Ecto neural progenitor cell (in vitro differentiated cells): ENCODE results near the gene PRSS37.
"Not testable (repeated sequence)": the region's sequence is repeated elsewhere in the genome, so short reads cannot be mapped to it uniquely, and the experiment has no call there.

Source experiments
- DNase-seq: peaks from one replicate; pipeline ENCODE4 v3.0.0-alpha.2; 2018; ENCODE audit warnings: low spot score

The PRSS37 gene, protein sequence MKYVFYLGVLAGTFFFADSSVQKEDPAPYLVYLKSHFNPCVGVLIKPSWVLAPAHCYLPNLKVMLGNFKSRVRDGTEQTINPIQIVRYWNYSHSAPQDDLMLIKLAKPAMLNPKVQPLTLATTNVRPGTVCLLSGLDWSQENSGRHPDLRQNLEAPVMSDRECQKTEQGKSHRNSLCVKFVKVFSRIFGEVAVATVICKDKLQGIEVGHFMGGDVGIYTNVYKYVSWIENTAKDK

GRCh38 chr7:141841385-141841784 is at the start of gene PRSS37:
TSS of gene PRSS37 (minus strand) at chr7:141841485. CDS start at chr7:141841049, 436 bp downstream.
- no peak for DNase-seq

- DNase-seq: no peak
Measured at GRCh38 chr7:141889321-141889720, 48.0 kb upstream of the PRSS37 start.

DNA sequence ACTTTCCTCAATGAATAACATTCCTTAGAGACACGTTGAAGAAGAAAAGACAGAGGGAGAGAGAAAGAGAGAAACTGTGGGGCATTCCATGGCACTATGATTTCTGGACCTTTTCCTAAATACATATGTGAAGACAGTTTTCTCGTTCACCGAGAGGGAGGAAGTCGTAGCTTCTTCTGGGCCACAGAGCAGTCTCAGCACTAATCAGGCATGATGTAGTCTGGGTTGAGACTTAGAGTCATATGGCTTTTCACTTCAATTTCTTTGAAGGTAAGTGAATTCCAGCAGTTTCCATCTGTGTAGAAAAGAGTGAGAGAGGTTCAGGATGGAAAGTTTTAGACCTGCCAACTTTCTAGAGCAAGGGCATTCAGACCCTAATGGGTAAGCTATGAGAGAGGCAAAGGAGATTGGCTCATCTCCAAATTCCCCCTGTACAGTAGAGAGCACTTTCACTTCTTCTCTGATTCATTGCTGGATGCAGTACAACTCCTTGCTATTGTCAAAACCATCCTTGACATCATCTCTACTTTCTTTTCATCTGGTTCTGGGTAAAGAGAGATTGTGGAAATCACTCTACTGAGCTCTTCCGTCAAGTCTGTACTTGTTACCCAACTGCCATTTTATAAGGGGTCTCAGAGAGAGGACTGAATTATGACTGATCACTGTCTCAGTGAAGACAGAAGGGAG is 43.4 kb upstream of the PRSS37 start:
- no peak for DNase-seq

DNA sequence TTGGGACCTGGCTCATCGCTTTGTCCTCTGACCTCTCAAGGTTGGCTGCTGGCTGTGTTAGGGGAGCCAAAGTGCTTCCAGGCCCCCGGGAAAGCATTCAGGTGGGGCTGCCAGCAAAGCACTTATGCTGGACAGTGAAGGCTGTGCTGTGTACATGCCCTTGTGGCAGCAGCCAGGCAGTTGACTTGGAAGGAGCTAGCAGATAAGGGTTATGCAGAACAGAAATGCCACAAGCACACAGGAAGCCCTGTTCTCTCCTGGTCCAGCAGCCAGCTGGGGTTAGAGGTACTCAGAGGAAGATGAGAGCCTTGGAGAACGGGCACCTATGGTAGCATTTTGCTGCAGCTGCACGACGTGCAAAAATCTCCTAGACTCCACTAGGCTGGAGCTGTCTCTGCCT is 39.7 kb upstream of the PRSS37 start:
- no peak for DNase-seq

- DNase-seq: no peak
Measured at GRCh38 chr7:141877365-141877764, 36.1 kb upstream of the PRSS37 start.

- DNase-seq: no peak
Measured at GRCh38 chr7:141876371-141876770, 35.1 kb upstream of the PRSS37 start.

GRCh38 chr7:141875453-141875852 is 34.2 kb upstream of the PRSS37 start:
- DNase-seq: no peak

DNA sequence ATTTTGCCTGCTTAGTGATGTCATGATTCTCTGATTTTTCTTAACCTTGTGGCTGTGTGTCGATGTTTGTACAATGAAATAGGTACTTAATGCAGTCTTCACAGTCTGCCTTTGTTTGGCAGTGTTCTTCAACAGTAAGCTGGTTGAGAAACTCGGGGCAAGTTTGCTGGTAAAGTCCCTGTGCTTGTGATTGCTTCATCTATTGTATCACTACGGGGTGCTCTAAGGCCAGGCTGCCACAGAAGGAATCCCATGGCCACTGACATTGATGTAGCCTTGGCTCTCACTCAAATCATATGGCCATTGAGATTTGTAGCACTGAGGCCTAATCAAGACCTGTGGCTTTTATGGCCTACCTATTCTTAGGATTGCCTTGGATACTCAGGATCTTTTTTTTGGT is 33.5 kb upstream of the PRSS37 start:
- DNase-seq: no peak

DNA sequence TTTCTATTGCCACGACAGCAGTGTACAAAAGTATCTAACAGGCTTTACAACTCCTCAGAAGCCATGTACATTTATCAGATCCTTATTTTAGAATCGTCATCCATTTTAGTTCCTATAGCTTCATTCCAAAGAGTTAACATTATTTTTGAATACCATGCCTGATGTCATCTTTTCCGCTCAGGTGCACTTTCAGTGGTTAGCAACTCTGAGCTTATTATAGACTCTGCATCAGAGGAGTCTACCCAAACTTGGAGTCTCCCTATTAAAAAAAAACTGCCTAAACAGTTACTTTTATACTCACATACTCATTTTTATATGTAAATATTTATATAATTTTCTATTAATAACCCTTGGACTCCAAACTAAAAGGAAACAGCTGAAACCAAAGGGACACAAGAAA is 31.6 kb upstream of the PRSS37 start:
- DNase-seq: no peak

- no peak for DNase-seq
Measured at GRCh38 chr7:141866974-141867373, 25.7 kb upstream of the PRSS37 start.

- no peak for DNase-seq
Measured at GRCh38 chr7:141864765-141865447, 23.6 kb upstream of the PRSS37 start.

- DNase-seq: no peak
Measured at GRCh38 chr7:141860207-141860606, 18.9 kb upstream of the PRSS37 start.

GRCh38 chr7:141847996-141848395 is 6.7 kb upstream of the PRSS37 start:
- no peak for DNase-seq

DNA sequence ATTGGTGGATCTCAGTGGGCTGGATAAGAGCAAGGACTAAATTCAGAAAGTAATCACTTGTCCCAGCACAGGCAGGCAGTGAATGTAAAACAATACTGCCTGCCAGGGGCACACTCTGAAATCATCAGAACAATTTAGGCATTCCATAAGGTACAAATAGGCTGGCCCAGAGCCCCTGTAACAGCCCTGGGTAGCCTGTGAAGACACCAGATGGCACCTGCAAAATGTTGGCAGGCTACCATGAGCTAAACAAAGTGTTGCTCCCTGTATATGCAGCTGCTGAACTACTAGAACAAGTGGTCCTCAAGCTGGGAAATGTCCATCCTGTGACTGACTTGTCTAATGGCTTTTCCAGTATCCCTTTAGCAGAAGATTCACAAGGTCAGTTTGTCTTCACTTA is 3.0 kb upstream of the PRSS37 start:
- no peak for DNase-seq

DNA sequence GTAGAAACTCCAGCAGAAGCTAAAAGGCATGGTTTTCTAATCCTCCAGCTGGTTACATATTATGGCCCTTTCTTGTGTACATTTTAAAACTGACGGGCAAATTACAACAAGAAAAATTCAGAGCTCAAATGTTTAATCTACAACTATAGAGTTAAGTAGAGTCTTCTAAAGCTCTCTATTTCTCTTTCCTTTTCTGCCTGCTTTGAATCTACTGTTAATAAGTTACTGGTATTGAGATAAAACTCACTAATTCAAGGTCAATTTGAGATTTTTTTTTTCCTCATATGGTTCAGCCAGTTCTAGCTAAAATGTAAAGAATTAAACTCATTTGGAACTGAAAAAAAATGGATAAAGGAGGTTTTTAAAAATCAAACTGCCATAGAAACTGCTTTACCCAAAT is 1.6 kb upstream of the PRSS37 start:
- DNase-seq: no peak

DNA sequence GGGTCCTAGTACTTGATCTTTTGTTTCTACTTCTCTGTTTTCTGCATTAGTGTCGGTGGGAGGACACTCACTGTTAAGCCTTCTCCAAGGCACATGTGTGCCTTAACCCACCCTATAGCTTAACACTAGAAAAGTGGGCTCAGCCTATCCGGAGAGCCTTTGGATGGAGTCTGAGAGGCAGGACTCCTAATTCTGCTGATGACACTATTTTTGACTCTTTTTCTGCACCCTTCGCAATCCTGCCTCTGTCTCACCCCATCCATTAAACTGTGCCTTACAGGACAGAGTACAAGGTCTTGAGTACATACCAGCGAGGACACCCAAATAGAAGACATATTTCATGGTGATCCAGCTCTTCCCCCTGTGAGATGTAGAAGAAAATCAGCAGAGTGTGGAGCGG is 577 bp downstream of the PRSS37 start:
- DNase-seq: no peak

- DNase-seq: no peak
Measured at GRCh38 chr7:141839256-141839655, 2.0 kb downstream of the PRSS37 start.

DNA sequence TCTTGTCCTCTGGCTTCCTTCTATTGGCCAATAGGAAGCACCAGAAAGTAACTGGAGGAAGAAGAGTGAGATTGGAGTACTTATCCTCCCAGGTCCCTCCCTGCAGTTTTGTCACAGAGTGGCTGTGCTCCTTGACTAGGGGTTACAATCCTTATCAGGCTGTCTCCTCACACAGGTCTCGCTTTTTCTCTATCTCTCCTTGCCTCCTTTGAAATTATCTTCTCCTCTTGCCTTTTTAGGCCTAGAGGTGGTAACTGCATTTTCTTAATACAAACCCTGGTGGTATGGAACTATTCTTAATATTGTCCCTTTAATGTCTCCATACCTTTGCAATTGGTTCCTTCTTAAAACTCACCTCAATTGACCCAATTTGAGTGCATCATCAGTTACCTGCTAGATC is 2.7 kb downstream of the PRSS37 start:
- DNase-seq: no peak

- no peak for DNase-seq
Measured at GRCh38 chr7:141837683-141838082, 3.6 kb downstream of the PRSS37 start.

- not testable (repeated sequence) for DNase-seq
Measured at GRCh38 chr7:141822432-141822831, 18.9 kb downstream of the PRSS37 start.

GRCh38 chr7:141820067-141820466 is 21.2 kb downstream of the PRSS37 start:
- DNase-seq: no peak

DNA sequence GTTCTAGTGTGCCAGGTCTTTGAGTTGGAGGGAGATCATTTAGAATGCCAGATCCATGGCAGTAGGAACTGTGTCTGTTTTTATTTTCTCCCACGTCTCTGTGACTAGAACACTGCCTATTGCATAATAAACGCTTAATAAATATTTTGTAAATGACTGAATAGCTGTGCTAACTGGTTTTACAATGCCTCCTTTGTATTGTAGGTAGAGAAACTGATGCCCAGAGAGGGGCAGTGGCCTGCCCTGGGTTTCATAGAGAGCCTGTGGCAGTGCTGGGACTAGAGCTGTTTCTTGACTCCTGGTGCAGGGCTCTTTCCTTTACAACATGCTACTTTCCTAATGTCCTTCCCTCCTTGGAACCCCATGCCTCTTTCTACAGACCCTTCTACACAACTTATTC is 48.8 kb downstream of the PRSS37 start:
- DNase-seq: no peak

DNA sequence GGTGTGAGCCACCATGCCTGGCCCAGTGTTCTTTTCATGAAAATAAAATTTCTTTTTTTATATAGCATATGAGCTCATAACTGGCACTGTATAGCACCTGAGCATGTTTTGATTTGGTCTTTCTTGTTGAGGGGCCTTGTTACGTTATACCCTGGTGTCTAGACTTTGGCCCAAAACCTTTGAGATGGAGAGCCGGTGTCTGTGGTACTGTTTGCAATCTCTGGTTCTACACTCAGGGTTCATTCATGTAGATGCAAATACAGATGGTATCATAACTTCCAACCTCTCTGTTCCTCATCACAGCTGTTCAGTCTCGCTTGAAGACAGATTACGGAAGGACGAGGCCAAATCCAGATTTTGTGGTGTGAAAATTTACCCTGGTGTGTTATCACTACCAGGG is 51.4 kb downstream of the PRSS37 start, which contains the start of gene TAS2R5:
Gene TAS2R5 (plus strand): TSS at position 301 of the 400 bp plus-strand sequence. CDS start 145 bp downstream, outside the sequence.
- DNase-seq: no peak
